D721Med (cell line): ENCODE data around the gene RSF1.

Experiments used
- DNase-seq: peaks from one replicate; pipeline ENCODE4 v3.0.0; 2011; ENCODE audit warnings: low spot score; ENCODE audit not compliant: insufficient read length
- FAIRE-seq: peaks from 2 replicates; lab custom pipeline; 2011; peaks lifted over from hg19 to GRCh38; lab: Jason Lieb, UNC
- CTCF ChIP-seq: IDR thresholded peaks from 2 replicates; pipeline ENCODE4 v1.5.1; 2012; ENCODE audit warnings: mild to moderate bottlenecking, control low read depth; ENCODE audit not compliant: insufficient read depth; ENCODE audit errors: missing control alignments

Gene RSF1

DNA sequence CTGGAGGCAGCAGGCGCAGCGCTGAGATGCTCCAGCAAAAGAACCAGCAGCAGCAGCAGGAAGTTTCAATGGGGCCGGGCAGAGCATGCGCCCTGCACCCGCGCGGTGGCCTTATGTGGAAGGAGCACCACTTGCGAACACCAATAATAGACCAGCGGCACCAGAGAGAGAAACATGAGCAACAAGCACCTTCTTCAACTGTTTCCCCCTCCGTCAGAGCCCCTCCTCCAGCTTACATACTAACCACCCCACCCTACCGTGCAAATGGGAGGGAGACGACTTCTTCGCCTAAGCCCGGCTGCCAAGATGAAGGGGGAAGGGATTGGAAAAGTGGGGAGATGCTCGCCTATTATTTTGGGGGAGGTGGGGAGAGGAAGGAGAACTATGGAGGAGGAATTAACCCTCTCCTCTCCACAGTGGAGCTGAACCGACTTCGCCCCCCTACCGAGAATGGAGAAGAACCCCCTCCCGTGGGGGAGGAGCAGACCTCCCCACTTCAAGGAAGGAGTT lies 1.1 kb downstream of the RSF1 start:
- no peak for TF ChIP-seq CTCF
- FAIRE-seq, result no peak
- no peak for DNase-seq

DNA sequence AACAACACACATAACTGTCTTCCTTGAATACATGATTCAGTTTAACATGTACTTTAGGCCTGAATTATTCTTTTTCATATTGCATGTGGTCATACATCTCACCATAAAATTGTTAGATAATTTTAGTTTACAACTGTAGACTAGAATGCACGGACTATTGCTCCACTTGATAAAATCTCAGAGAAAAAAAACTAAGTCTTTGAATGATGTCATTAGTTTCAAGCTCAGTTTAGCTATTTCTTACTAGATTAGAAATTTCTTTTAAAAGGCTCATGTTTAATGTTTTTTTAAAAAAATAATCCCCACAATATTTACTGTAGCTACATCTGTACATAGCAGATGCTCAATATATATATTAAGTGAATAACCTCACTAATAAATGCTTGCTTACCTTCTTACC lies 5.1 kb downstream of the RSF1 start:
- no peak for FAIRE-seq
- TF ChIP-seq CTCF, result no peak
- DNase-seq, result no peak

DNA sequence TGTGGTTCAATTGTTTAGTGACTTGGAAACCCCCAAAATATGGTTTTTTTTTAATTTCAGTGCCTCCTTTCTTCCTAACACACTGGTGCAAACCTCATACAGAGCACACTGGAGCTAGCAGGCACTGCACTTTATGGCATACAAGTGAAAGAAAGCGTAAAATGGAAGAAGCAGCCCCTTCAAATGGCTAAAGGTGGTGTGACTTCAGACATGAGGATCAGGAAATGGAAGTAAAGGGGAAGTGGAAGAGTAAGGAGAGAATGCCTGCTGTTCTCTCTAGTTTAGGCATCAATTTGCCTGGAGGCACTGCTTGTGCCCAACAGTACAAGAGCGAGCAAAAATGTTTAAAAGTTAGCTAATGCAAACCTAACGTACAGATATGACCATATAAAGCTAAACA lies 5.7 kb downstream of the RSF1 start:
- TF ChIP-seq CTCF, result no peak
- FAIRE-seq, result no peak
- no peak for DNase-seq

GRCh38 chr11:77813256-77813655 lies 7.3 kb downstream of the RSF1 start:
- TF ChIP-seq CTCF, result no peak
- DNase-seq (no peak), FAIRE-seq (no peak)

DNA sequence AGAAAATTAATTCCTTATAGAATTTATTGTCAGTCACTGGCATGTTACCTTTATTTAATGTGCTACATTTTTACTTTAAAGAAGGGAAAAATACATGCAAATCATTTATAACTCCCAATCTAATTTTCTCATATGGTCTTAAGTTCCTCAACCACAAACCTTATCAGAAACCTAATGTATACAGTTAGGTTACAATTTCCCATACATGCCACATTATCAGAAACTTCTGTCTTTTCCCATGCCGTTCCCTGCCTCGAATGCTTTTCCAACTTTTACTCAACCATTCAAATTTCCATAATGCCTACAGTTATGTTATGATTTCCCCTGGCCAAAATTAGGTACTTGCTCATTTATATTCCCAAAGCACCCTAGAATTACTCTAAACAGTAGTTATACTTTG lies 13.5 kb downstream of the RSF1 start:
- FAIRE-seq (no peak), DNase-seq (no peak)
- no peak for TF ChIP-seq CTCF

DNA sequence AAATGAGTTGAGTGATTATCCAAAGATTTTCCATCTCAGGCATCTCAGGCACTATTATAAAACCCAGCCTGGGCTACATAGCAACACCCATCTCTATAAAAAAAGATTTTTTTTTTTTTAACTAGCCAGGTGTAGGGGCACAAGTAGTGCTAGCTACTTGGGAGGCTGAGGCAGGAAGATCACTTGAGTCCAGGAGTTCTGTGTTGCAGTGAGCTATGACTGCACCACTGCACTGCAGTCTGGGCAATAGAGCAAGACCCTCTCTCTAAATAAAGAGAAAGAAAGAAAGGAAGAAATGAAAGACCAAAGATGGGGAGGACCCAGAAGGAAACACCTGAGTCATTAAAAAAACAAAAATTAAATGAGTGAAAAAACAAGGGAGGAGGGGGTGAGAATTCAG lies 14.1 kb downstream of the RSF1 start:
- DNase-seq (no peak), FAIRE-seq (no peak)
- no peak for TF ChIP-seq CTCF

- DNase-seq (no peak), FAIRE-seq (no peak)
- TF ChIP-seq CTCF, result no peak
Observed at GRCh38 chr11:77801477-77801876, 19.0 kb downstream of the RSF1 start.
